Measurements from ENCODE around the gene NDUFAF8.

NDUFAF8 gene

GRCh38 chr17:81222620-81222905, 16.6 kb upstream of the NDUFAF8 start (continued):
- TF ChIP-seq CSRNP3 (CRISPR knock-in tag; IDR thresholded peaks at IDR 0.05) (no peak), CREB5 (CRISPR knock-in tag; IDR thresholded peaks at IDR 0.05; ENCODE audit: low read depth) (no peak), ISL1 (CRISPR knock-in tag; IDR thresholded peaks at IDR 0.05) (no peak)

- TF ChIP-seq CREB5 (CRISPR knock-in tag; IDR thresholded peaks at IDR 0.05; ENCODE audit: low read depth) (no peak), ZNF70 (CRISPR knock-in tag; IDR thresholded peaks at IDR 0.05) (no peak), ARNTL (CRISPR knock-in tag; IDR thresholded peaks at IDR 0.05; ENCODE audit: borderline replicate concordance, low read depth) (no peak), ZNF565 (CRISPR knock-in tag; conservative IDR thresholded peaks at IDR 0.05; ENCODE audit: low read depth) (no peak), RARB (CRISPR knock-in tag; IDR thresholded peaks at IDR 0.05) (no peak), ZFP30 (CRISPR knock-in tag; IDR thresholded peaks at IDR 0.05) (no peak), TSHZ2 (CRISPR knock-in tag; IDR thresholded peaks at IDR 0.05) (no peak), PATZ1 (CRISPR knock-in tag; IDR thresholded peaks at IDR 0.05; ENCODE audit: borderline replicate concordance) (no peak), TOX (CRISPR knock-in tag; IDR thresholded peaks at IDR 0.05; ENCODE audit: borderline replicate concordance) (no peak)
- ATAC-seq = peak; percentile 99
Measured at GRCh38 chr17:81222906-81223761, 16.0 kb upstream of the NDUFAF8 start, which contains the start of gene CEP131. Gene CEP131, minus strand, starts transcription at chr17:81222965. Its CDS starts 2,909 bp downstream, at chr17:81220056.

GRCh38 chr17:81223762-81224130, 15.4 kb upstream of the NDUFAF8 start:
- no peak for ATAC-seq
- TF ChIP-seq GLIS3 (CRISPR knock-in tag; IDR thresholded peaks at IDR 0.05) (no peak), TOX (CRISPR knock-in tag; IDR thresholded peaks at IDR 0.05; ENCODE audit: borderline replicate concordance) (no peak), CREB5 (CRISPR knock-in tag; IDR thresholded peaks at IDR 0.05; ENCODE audit: low read depth) (no peak), ZNF70 (CRISPR knock-in tag; IDR thresholded peaks at IDR 0.05) (no peak), CSRNP3 (CRISPR knock-in tag; IDR thresholded peaks at IDR 0.05) (no peak), ARNTL (CRISPR knock-in tag; IDR thresholded peaks at IDR 0.05; ENCODE audit: borderline replicate concordance, low read depth) (no peak), TSHZ2 (CRISPR knock-in tag; IDR thresholded peaks at IDR 0.05) (no peak), BACH2 (CRISPR knock-in tag; IDR thresholded peaks at IDR 0.05; ENCODE audit: borderline replicate concordance) (no peak), ZNF8 (CRISPR knock-in tag; IDR thresholded peaks at IDR 0.05) (no peak), ESRRG (CRISPR knock-in tag; IDR thresholded peaks at IDR 0.05) (no peak), ISL1 (CRISPR knock-in tag; IDR thresholded peaks at IDR 0.05) (no peak), ZNF565 (CRISPR knock-in tag; conservative IDR thresholded peaks at IDR 0.05; ENCODE audit: low read depth) (no peak), POU6F1 (CRISPR knock-in tag; IDR thresholded peaks at IDR 0.05; ENCODE audit: borderline replicate concordance, low read depth) (no peak), RARB (CRISPR knock-in tag; IDR thresholded peaks at IDR 0.05) (no peak), ZC3H10 (CRISPR knock-in tag; IDR thresholded peaks at IDR 0.05) (no peak), ZFP3 (CRISPR knock-in tag; IDR thresholded peaks at IDR 0.05) (no peak)

All from SK-N-SH treated with all-trans-retinoic acid at 6 μM for 48 hours (cell line).